ENCODE data around the gene NKAIN1.

GRCh38 chr1:31221072-31221471 is 18.6 kb downstream of the NKAIN1 start:
- TF ChIP-seq, protein P1, sequence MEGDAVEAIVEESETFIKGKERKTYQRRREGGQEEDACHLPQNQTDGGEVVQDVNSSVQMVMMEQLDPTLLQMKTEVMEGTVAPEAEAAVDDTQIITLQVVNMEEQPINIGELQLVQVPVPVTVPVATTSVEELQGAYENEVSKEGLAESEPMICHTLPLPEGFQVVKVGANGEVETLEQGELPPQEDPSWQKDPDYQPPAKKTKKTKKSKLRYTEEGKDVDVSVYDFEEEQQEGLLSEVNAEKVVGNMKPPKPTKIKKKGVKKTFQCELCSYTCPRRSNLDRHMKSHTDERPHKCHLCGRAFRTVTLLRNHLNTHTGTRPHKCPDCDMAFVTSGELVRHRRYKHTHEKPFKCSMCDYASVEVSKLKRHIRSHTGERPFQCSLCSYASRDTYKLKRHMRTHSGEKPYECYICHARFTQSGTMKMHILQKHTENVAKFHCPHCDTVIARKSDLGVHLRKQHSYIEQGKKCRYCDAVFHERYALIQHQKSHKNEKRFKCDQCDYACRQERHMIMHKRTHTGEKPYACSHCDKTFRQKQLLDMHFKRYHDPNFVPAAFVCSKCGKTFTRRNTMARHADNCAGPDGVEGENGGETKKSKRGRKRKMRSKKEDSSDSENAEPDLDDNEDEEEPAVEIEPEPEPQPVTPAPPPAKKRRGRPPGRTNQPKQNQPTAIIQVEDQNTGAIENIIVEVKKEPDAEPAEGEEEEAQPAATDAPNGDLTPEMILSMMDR (IDR thresholded peaks at IDR 0.05), result no peak
- TF ChIP-seq POLR2A (IDR thresholded peaks at IDR 0.05), result no peak

Data from body of pancreas (tissue), 4 donors.